SK-N-SH treated with all-trans-retinoic acid at 6 μM for 48 hours (cell line): ENCODE results near the gene MLXIP.

Source experiments
- ATAC-seq: fragments of 200-7000 bp; cut with Tn5 transposase; 3 replicates; pipeline ENCODE4 v1.9.1; 2020; ENCODE audit warnings: mild to moderate bottlenecking, moderate library complexity
- BACH2 ChIP-seq: fragments of 250-450 bp; sonication (Bioruptor Pico); IDR thresholded peaks from 2 replicates; pipeline ENCODE4 v1.9.0; 2021; ENCODE audit warnings: mild to moderate bottlenecking, borderline replicate concordance
- CSDC2 ChIP-seq: fragments of 250-450 bp; sonication (Bioruptor Pico); IDR thresholded peaks from 2 replicates; pipeline ENCODE4 v1.5.0; 2020; ENCODE audit warnings: mild to moderate bottlenecking, moderate library complexity
- CSRNP3 ChIP-seq: fragments of 250-450 bp; sonication (Bioruptor Pico); IDR thresholded peaks from 2 replicates; pipeline ENCODE4 v1.5.1; 2021; ENCODE audit warnings: mild to moderate bottlenecking, moderate library complexity
- ESRRG ChIP-seq: fragments of 250-450 bp; sonication (Bioruptor Pico); IDR thresholded peaks from 2 replicates; pipeline ENCODE4 v1.6.1; 2021; ENCODE audit warnings: mild to moderate bottlenecking
- GLIS3 ChIP-seq: fragments of 250-450 bp; sonication (Bioruptor Pico); IDR thresholded peaks from 2 replicates; pipeline ENCODE4 v1.5.0; 2020; ENCODE audit warnings: mild to moderate bottlenecking, moderate library complexity
- ISL1 ChIP-seq: fragments of 250-450 bp; sonication (Bioruptor Pico); IDR thresholded peaks from 2 replicates; pipeline ENCODE4 v2.1.2; 2022; ENCODE audit warnings: mild to moderate bottlenecking, moderate library complexity
- OSR1 ChIP-seq: fragments of 250-450 bp; sonication (Bioruptor Pico); IDR thresholded peaks from 2 replicates; pipeline ENCODE4 v1.8.0; 2022; ENCODE audit warnings: moderate library complexity, mild to moderate bottlenecking, inconsistent platforms
- PATZ1 ChIP-seq: fragments of 250-450 bp; sonication (Bioruptor Pico); IDR thresholded peaks from 2 replicates; pipeline ENCODE4 v1.8.0; 2020; ENCODE audit warnings: mild to moderate bottlenecking, moderate library complexity, borderline replicate concordance
- POU6F1 ChIP-seq: fragments of 250-450 bp; sonication (Bioruptor Pico); IDR thresholded peaks from 2 replicates; pipeline ENCODE4 v1.8.0; 2021; ENCODE audit warnings: low read depth, mild to moderate bottlenecking, moderate library complexity, borderline replicate concordance
- PPARA ChIP-seq: fragments of 250-450 bp; sonication (Bioruptor Pico); IDR thresholded peaks from 2 replicates; pipeline ENCODE4 v1.5.0; 2020; ENCODE audit warnings: mild to moderate bottlenecking, borderline replicate concordance
- RARB ChIP-seq: fragments of 250-450 bp; sonication (Bioruptor Pico); IDR thresholded peaks from 2 replicates; pipeline ENCODE4 v1.8.0; 2021; ENCODE audit warnings: mild to moderate bottlenecking, moderate library complexity
- SNAI2 ChIP-seq: fragments of 250-450 bp; sonication (Bioruptor Pico); IDR thresholded peaks from 2 replicates; pipeline ENCODE4 v1.5.0; 2020; ENCODE audit warnings: mild to moderate bottlenecking, moderate library complexity
- TOX ChIP-seq: fragments of 250-450 bp; sonication (Bioruptor Pico); IDR thresholded peaks from 2 replicates; pipeline ENCODE4 v1.8.0; 2021; ENCODE audit warnings: mild to moderate bottlenecking, moderate library complexity, borderline replicate concordance
- TSHZ2 ChIP-seq: fragments of 250-450 bp; sonication (Bioruptor Pico); IDR thresholded peaks from 2 replicates; pipeline ENCODE4 v1.5.0; 2020; ENCODE audit warnings: mild to moderate bottlenecking, moderate library complexity
- ZFP30 ChIP-seq: fragments of 450-650 bp; formaldehyde crosslinking; IDR thresholded peaks from 2 replicates; pipeline ENCODE4 v1.5.0; 2022; ENCODE audit warnings: mild to moderate bottlenecking, moderate library complexity
- ZNF565 ChIP-seq: fragments of 450-650 bp; formaldehyde crosslinking; conservative IDR thresholded peaks from 2 replicates; pipeline ENCODE4 v1.5.0; 2020; ENCODE audit warnings: low read depth, mild to moderate bottlenecking, moderate library complexity

The MLXIP gene

GRCh38 chr12:122125452-122126341 lies 47.1 kb downstream of the MLXIP start:
- no peak for TF ChIP-seq TSHZ2
- no peak for TF ChIP-seq RARB (CRISPR knock-in tag)
- TF ChIP-seq BACH2 (CRISPR knock-in tag), result no peak
- no peak for ATAC-seq

- ATAC-seq, result no peak
- no peak for TF ChIP-seq PATZ1 (CRISPR knock-in tag)
- no peak for TF ChIP-seq POU6F1
- no peak for TF ChIP-seq CSRNP3 (CRISPR knock-in tag)
- TF ChIP-seq ZNF565 (CRISPR knock-in tag), result no peak
- no peak for TF ChIP-seq CSDC2 (CRISPR knock-in tag)
- no peak for TF ChIP-seq GLIS3 (CRISPR knock-in tag)
- TF ChIP-seq TOX, result no peak
- no peak for TF ChIP-seq RARB (CRISPR knock-in tag)
Observed at GRCh38 chr12:122126342-122126635, 47.7 kb downstream of the MLXIP start.

GRCh38 chr12:122126713-122127597 lies 48.4 kb downstream of the MLXIP start:
- ATAC-seq, result peak; percentile 19; the same call in 1 of the 3 replicates
- TF ChIP-seq CSRNP3 (CRISPR knock-in tag) (no peak), RARB (CRISPR knock-in tag) (no peak), CSDC2 (CRISPR knock-in tag) (no peak), PATZ1 (CRISPR knock-in tag) (no peak), ZFP30 (CRISPR knock-in tag) (no peak), ESRRG (CRISPR knock-in tag) (no peak), ISL1 (CRISPR knock-in tag) (no peak), GLIS3 (CRISPR knock-in tag) (no peak), PPARA (CRISPR knock-in tag) (no peak), SNAI2 (no peak), TSHZ2 (no peak), OSR1 (CRISPR knock-in tag) (no peak), POU6F1 (no peak), BACH2 (CRISPR knock-in tag) (no peak)
